ENCODE data around the gene PTPRO. TPM values are rescaled to one million over a fixed set of nuclear protein-coding genes. Genes with fewer than 3 reads are reported as not detected.

Gene PTPRO
- 0.73 TPM for polyA plus RNA-seq (2013, experiment 1 of 2)
- 0.59 TPM for polyA plus RNA-seq (2013, experiment 2 of 2)

- peak; percentile 58 for DNase-seq
- no peaks in the 10 kb centered on the region for H3K79me2 ChIP-seq (ENCODE audit: control insufficient read depth, insufficient read depth, low read length)
- peak within 1 kb of the TSS; percentile 0 for H3K23ac ChIP-seq (ENCODE audit: low read length)
- no peak within 1 kb of the TSS for H4K8ac ChIP-seq (ENCODE audit: low read depth, low read length)
- H3K27me3 ChIP-seq (ENCODE audit: insufficient read depth, low read length, poor library complexity) = peaks cover 5% of the 10 kb centered on the region
- H3K79me1 ChIP-seq (ENCODE audit: low read length) = no peaks in the 10 kb centered on the region
- H3K36me3 ChIP-seq (ENCODE audit: control insufficient read depth, insufficient read depth, low read length) = no peaks in the 10 kb centered on the region
- H2BK15ac ChIP-seq (replicated peaks; ENCODE audit: low read depth) = no peak within 1 kb of the TSS
- H2BK120ac ChIP-seq (ENCODE audit: low read depth, low read length) = no peak within 1 kb of the TSS
- H3K4me2 ChIP-seq (ENCODE audit: low read length) = peak within 1 kb of the TSS; percentile 73
- no peak within 1 kb of the TSS for H3K4me3 ChIP-seq (ENCODE audit: low read length)
- WGBS (ENCODE audit: extremely low coverage, insufficient coverage, low lambda C conversion rate) = no CpG with 5 or more reads among the region's 70 CpGs
- H3K4ac ChIP-seq (ENCODE audit: low read depth, low read length) = no peak within 1 kb of the TSS
- no peak within 1 kb of the TSS for H2AK5ac ChIP-seq (ENCODE audit: low read length)
- H4K5ac ChIP-seq (ENCODE audit: low read length) = no peak within 1 kb of the TSS
- H2BK5ac ChIP-seq (ENCODE audit: low read length) = no peak within 1 kb of the TSS
- no peak within 1 kb of the TSS for H3K18ac ChIP-seq (ENCODE audit: low read length)
- H3K27ac ChIP-seq (ENCODE audit: low read depth, low read length) = no peak within 1 kb of the TSS
- H3K56ac ChIP-seq (ENCODE audit: low read length) = peak within 1 kb of the TSS; percentile 18
- H3K9ac ChIP-seq (ENCODE audit: low read length) = no peak within 1 kb of the TSS
- peaks cover 3% of the 10 kb centered on the region for H3K4me1 ChIP-seq (ENCODE audit: control insufficient read depth, low read depth, low read length)
These were observed at the start of gene PTPRO for GRCh38 chr12:15322164-15323061. Gene PTPRO (plus strand): TSS chr12:15322508.

- Histone ChIP-seq H3K36me3 (ENCODE audit: control insufficient read depth, insufficient read depth, low read length) (no peaks in the 10 kb centered on the region), H3K4me3 (ENCODE audit: low read length) (no peak overlapping the region), H3K27me3 (ENCODE audit: insufficient read depth, low read length, poor library complexity) (no peaks in the 10 kb centered on the region), H3K4ac (ENCODE audit: low read depth, low read length) (no peak overlapping the region), H2BK15ac (replicated peaks; ENCODE audit: low read depth) (no peak overlapping the region), H3K79me2 (ENCODE audit: control insufficient read depth, insufficient read depth, low read length) (no peaks in the 10 kb centered on the region), H2BK5ac (ENCODE audit: low read length) (no peak overlapping the region), H3K9ac (ENCODE audit: low read length) (no peak overlapping the region), H3K4me1 (ENCODE audit: control insufficient read depth, low read depth, low read length) (no peaks in the 10 kb centered on the region), H2AK5ac (ENCODE audit: low read length) (no peak overlapping the region), H3K79me1 (ENCODE audit: low read length) (no peaks in the 10 kb centered on the region), H3K4me2 (ENCODE audit: low read length) (no peak overlapping the region), H3K27ac (ENCODE audit: low read depth, low read length) (no peak overlapping the region), H3K18ac (ENCODE audit: low read length) (no peak overlapping the region), H2BK120ac (ENCODE audit: low read depth, low read length) (no peak overlapping the region), H3K56ac (ENCODE audit: low read length) (no peak overlapping the region), H4K5ac (ENCODE audit: low read length) (no peak overlapping the region), H3K23ac (ENCODE audit: low read length) (no peak overlapping the region), H4K8ac (ENCODE audit: low read depth, low read length) (no peak overlapping the region)
- WGBS (ENCODE audit: extremely low coverage, insufficient coverage, low lambda C conversion rate) = no CpG with 5 or more reads among the region's 3 CpGs
- DNase-seq = no peak
These were observed 48.4 kb upstream of the PTPRO start for GRCh38 chr12:15273896-15274295.

DNA sequence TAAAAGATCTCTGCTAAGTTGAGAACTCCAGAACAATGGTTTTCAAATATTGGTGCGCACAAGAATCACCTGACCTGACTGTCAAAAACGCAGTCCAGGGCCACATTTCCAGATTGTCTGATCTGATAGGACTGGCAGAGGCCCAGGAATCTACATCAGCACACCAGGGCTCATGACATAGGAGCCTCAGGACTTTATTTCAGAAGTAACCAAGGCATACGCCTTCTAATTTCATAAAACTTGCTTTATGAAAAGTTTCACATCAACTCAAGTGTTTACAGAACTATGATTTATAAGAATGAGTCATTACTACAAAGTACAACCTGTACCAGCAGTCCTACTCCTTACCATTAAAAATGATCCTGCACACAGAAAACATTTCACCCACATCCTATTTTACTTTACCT lies 47.7 kb upstream of the PTPRO start:
- Histone ChIP-seq H3K27me3 (ENCODE audit: insufficient read depth, low read length, poor library complexity) (no peaks in the 10 kb centered on the region), H3K4me1 (ENCODE audit: control insufficient read depth, low read depth, low read length) (no peaks in the 10 kb centered on the region), H2BK15ac (replicated peaks; ENCODE audit: low read depth) (no peak overlapping the region), H3K79me2 (ENCODE audit: control insufficient read depth, insufficient read depth, low read length) (no peaks in the 10 kb centered on the region), H3K9ac (ENCODE audit: low read length) (no peak overlapping the region), H2BK120ac (ENCODE audit: low read depth, low read length) (no peak overlapping the region), H3K36me3 (ENCODE audit: control insufficient read depth, insufficient read depth, low read length) (no peaks in the 10 kb centered on the region), H3K56ac (ENCODE audit: low read length) (no peak overlapping the region), H2AK5ac (ENCODE audit: low read length) (no peak overlapping the region), H3K18ac (ENCODE audit: low read length) (no peak overlapping the region), H3K4ac (ENCODE audit: low read depth, low read length) (no peak overlapping the region), H3K4me2 (ENCODE audit: low read length) (no peak overlapping the region), H4K8ac (ENCODE audit: low read depth, low read length) (no peak overlapping the region), H2BK5ac (ENCODE audit: low read length) (no peak overlapping the region), H3K27ac (ENCODE audit: low read depth, low read length) (no peak overlapping the region), H3K4me3 (ENCODE audit: low read length) (no peak overlapping the region), H4K5ac (ENCODE audit: low read length) (no peak overlapping the region), H3K79me1 (ENCODE audit: low read length) (no peaks in the 10 kb centered on the region), H3K23ac (ENCODE audit: low read length) (no peak overlapping the region)
- WGBS (ENCODE audit: extremely low coverage, insufficient coverage, low lambda C conversion rate) = no CpG with 5 or more reads among the region's 3 CpGs
- DNase-seq = no peak

GRCh38 chr12:15276088-15276698 lies 46.1 kb upstream of the PTPRO start:
- no peak overlapping the region for H3K23ac ChIP-seq (ENCODE audit: low read length)
- H3K27me3 ChIP-seq (ENCODE audit: insufficient read depth, low read length, poor library complexity) = no peaks in the 10 kb centered on the region
- no peak overlapping the region for H3K4me2 ChIP-seq (ENCODE audit: low read length)
- no peak overlapping the region for H4K5ac ChIP-seq (ENCODE audit: low read length)
- no peaks in the 10 kb centered on the region for H3K79me1 ChIP-seq (ENCODE audit: low read length)
- no peak overlapping the region for H3K27ac ChIP-seq (ENCODE audit: low read depth, low read length)
- H2BK120ac ChIP-seq (ENCODE audit: low read depth, low read length) = no peak overlapping the region
- no CpG with 5 or more reads among the region's 8 CpGs for WGBS (ENCODE audit: extremely low coverage, insufficient coverage, low lambda C conversion rate)
- no peak overlapping the region for H3K9ac ChIP-seq (ENCODE audit: low read length)
- H3K56ac ChIP-seq (ENCODE audit: low read length) = no peak overlapping the region
- no peak overlapping the region for H2BK5ac ChIP-seq (ENCODE audit: low read length)
- H3K18ac ChIP-seq (ENCODE audit: low read length) = no peak overlapping the region
- no peaks in the 10 kb centered on the region for H3K36me3 ChIP-seq (ENCODE audit: control insufficient read depth, insufficient read depth, low read length)
- H3K4me1 ChIP-seq (ENCODE audit: control insufficient read depth, low read depth, low read length) = no peaks in the 10 kb centered on the region
- DNase-seq = peak; percentile 57
- peak overlapping the region; percentile 93 for H4K8ac ChIP-seq (ENCODE audit: low read depth, low read length)
- no peak overlapping the region for H3K4me3 ChIP-seq (ENCODE audit: low read length)
- no peak overlapping the region for H2AK5ac ChIP-seq (ENCODE audit: low read length)
- no peaks in the 10 kb centered on the region for H3K79me2 ChIP-seq (ENCODE audit: control insufficient read depth, insufficient read depth, low read length)
- no peak overlapping the region for H2BK15ac ChIP-seq (replicated peaks; ENCODE audit: low read depth)
- no peak overlapping the region for H3K4ac ChIP-seq (ENCODE audit: low read depth, low read length)

DNA sequence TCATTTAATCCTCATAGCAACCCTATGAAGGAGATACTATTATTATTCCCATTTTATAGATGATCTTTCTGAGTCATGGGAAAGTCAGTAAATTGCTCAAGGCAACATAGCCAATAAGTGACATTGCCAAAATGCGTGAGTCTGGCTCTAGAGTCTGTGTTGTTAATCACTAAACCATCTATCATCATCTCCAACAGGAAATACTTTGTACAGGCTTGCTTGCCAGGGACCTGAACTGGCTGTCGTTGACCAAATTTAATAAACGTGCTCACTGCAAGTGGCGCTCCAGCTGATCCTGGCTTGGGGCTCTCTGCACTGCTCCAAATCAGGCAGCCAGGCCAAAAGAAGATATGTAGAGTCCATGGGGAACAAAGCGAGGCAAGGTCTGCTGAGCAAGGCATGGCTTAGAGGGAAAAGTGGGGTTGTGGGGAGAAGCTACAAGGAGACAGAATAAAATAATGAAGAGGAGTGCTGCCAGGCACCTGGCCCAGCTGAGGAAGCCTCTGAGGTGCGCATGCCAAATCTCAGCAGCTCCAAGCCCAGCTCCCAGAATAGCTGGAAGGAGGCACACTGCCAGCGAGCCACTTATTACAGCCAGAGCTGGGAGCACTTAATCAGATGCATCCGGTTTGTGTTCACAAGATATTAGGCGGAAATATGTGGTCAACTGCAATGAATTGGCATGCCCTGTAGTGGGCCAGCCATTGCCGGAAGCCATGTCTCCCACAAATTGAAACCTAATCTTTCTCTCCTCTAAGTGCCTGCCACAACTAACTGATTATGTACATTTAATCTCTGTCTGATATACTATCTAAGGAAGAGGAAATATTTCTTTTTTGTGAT lies 43.3 kb upstream of the PTPRO start:
- no peaks in the 10 kb centered on the region for H3K27me3 ChIP-seq (ENCODE audit: insufficient read depth, low read length, poor library complexity)
- H3K79me2 ChIP-seq (ENCODE audit: control insufficient read depth, insufficient read depth, low read length) = no peaks in the 10 kb centered on the region
- no peak overlapping the region for H2BK5ac ChIP-seq (ENCODE audit: low read length)
- no peak overlapping the region for H4K5ac ChIP-seq (ENCODE audit: low read length)
- no peaks in the 10 kb centered on the region for H3K4me1 ChIP-seq (ENCODE audit: control insufficient read depth, low read depth, low read length)
- no peak overlapping the region for H2BK120ac ChIP-seq (ENCODE audit: low read depth, low read length)
- no peak overlapping the region for H3K4me3 ChIP-seq (ENCODE audit: low read length)
- DNase-seq = no peak
- no peak overlapping the region for H3K56ac ChIP-seq (ENCODE audit: low read length)
- H3K36me3 ChIP-seq (ENCODE audit: control insufficient read depth, insufficient read depth, low read length) = no peaks in the 10 kb centered on the region
- no peaks in the 10 kb centered on the region for H3K79me1 ChIP-seq (ENCODE audit: low read length)
- no peak overlapping the region for H4K8ac ChIP-seq (ENCODE audit: low read depth, low read length)
- H2BK15ac ChIP-seq (replicated peaks; ENCODE audit: low read depth) = no peak overlapping the region
- no peak overlapping the region for H3K23ac ChIP-seq (ENCODE audit: low read length)
- H3K27ac ChIP-seq (ENCODE audit: low read depth, low read length) = no peak overlapping the region
- H3K9ac ChIP-seq (ENCODE audit: low read length) = no peak overlapping the region
- H2AK5ac ChIP-seq (ENCODE audit: low read length) = no peak overlapping the region
- no CpG with 5 or more reads among the region's 10 CpGs for WGBS (ENCODE audit: extremely low coverage, insufficient coverage, low lambda C conversion rate)
- H3K4ac ChIP-seq (ENCODE audit: low read depth, low read length) = no peak overlapping the region
- H3K4me2 ChIP-seq (ENCODE audit: low read length) = no peak overlapping the region
- H3K18ac ChIP-seq (ENCODE audit: low read length) = no peak overlapping the region
